Panc1 (cell line): ENCODE measurements around the gene BCL2.

Experiments used
- CTCF ChIP-seq: fragments of 450-650 bp; IDR thresholded peaks from 2 replicates; pipeline ENCODE4 v1.5.1; 2017; ENCODE audit warnings: mild to moderate bottlenecking
- POLR2AphosphoS5 ChIP-seq: IDR thresholded peaks from 2 replicates; pipeline ENCODE4 v1.6.1; 2012; ENCODE audit warnings: mild to moderate bottlenecking, low read depth, low read length, moderate library complexity
- REST ChIP-seq, 2 experiments: IDR thresholded peaks; 2 replicates each; pipeline ENCODE4 v1.6.1; 2011 to 2012; ENCODE audit warnings: low read depth in 2 of 2, control low read depth in 1 of 2, low read length in 1 of 2, mild to moderate bottlenecking in 1 of 2, moderate library complexity in 1 of 2; ENCODE audit not compliant: insufficient read depth in 1 of 2
- TCF7L2 ChIP-seq: IDR thresholded peaks from 2 replicates; pipeline ENCODE4 v1.6.1; 2011; ENCODE audit warnings: mild to moderate bottlenecking, low read depth, low read length, inconsistent platforms

GRCh38 chr18:63260380-63260754 lies 59.2 kb downstream of the BCL2 start:
- TF ChIP-seq CTCF = no peak
- no peak for TF ChIP-seq REST (IDR thresholded peaks at IDR 0.05; ENCODE audit: insufficient read depth in 1 of 2, low read depth in 2 of 2, low read length in 1 of 2)
- no peak for TF ChIP-seq TCF7L2
- no peak for TF ChIP-seq POLR2AphosphoS5
